COLO668 (cell line): Measurements from ENCODE around the gene MILR1.

ENCODE experiments used
- DNase-seq: peaks from one replicate; lab custom pipeline; 2025; ENCODE audit not compliant: unreplicated experiment; lab: John Stamatoyannopoulos, UW

MILR1 gene

DNA sequence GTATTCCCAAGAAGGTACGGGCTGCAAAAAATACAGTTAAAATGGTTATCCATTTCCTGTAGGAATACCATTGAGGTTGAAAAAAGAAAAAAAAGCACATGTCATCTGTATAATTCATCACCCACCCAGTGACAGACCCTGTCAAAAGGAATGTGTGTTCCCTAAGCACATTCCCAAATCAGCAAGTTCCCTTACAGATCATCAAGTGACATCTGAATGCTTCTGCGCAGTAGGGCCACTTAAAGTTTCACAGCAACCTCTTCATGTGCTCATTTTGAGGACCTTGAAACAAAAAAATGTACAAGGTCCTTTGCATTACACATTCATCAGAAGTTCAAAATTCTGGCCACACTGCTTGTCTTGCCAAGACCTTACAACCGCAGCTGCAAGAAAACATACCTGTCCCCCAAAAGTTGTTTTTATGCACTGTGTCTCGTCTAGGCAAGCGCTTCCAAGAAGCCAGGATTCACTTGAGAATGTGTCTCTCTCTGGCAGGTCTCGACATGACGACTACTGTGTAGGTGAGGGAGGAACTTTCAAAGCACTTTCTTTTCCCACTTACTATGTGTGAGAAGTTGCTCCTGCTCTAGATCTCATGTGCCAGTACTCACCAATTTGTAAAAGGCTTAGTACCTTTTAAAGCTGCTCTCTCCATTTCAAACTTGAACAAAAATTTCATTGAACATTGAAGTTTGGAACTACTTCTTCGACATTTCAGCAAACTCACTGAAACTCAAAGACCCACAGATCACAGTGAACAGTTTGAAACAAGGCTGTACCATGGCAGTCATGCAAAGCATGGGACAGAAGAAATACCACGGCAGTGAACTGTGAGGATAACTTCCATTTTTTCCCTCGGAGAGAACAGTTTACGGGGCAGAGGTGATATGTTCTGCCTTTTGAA is 52.2 kb downstream of the MILR1 start:
- no peak for DNase-seq

DNA sequence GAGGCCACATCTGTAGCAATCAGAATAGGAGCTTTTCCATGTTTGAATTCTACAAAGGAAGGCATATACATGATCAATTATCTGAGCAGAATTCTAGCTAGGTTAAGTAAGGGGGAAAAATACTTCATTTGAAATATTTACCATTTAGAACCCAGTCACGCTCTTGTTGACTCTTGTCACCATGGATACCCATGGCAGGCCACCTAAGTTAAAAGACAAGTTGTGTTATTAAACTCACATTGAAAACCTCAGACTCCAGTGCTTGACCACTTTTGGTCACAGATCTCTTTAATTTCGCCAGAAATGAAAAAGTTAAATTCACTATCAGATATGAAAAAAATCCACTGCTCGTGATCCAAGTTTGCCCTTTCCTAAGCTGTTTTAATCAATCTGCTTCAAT is 53.1 kb downstream of the MILR1 start:
- DNase-seq: no peak

DNA sequence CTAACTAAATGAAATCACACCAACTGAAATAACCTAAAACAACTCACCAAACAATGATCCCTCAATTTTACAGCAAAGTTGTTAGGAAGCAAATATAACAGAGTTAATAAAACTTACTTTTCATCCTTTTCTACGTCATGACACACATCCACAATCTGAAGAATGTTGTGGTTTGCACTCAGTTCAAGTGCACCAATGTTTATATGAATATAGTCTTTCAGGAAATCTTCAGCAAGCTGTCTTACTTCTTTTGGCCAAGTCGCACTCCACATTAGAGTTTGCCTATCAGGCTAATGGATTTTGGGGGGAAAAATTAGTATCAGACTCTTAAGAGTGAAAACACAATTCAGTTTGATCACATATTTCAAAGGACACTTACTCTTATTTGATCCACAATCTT is 53.9 kb downstream of the MILR1 start:
- DNase-seq: no peak

DNA sequence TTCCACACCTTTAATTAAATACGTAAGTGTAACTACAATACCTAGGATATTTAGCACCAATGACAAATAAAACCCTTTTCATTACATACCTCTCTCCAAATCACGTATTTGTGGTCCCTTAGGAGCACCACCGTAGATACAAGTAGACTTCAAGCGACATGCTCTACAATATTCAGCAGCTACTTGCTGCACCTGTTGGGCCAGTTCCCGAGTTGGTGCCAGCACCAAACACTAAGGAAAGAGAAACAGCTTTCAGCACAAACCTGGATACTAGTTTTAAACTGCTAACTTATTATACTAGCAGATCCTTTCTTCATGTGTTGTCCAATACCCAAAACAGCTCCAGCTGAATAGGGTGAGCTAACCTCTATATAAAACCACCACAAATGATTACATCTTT is 54.4 kb downstream of the MILR1 start:
- DNase-seq: no peak

DNA sequence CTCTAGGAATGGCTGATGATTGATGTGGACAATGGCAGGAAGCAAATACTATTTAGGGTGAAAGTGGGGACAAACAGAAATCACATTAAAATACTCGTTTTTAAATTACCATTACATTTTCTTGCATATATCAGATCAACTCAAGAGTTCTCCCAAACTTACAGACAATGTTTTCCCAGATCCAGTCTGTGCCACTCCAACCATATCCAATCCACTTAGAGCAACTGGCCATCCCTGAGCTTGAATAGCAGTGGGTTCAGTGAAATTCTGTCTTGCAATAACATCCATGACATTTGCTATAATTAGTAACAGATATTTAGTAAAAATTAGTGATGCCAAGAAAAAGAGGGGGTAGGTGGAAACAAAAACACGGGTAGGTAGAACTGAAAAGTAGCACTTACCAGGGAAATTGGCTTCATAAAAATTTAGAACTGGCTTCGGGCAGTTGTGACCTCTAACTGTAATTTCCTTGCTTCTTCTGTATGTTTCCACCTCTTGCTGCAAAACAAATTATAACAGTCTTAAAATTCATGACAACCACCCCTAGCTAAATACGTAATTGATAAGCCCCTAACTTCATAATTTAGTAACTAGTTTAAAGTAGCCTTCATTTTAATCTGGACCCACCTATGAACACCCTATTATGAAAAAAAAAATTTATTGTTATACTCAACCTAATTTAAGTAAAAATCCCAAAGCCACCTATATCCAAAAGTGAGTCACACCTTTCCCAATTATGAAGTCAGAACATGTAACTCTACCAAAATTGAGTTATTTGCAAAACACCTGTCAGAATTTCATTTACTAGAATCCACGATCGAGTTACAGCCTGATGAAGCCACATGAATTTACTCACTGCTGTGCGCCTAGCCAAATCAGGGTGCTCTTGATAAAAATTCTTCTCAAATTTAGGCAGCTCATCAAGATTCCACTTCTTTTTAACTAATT is 55.2 kb downstream of the MILR1 start:
- DNase-seq: no peak

DNA sequence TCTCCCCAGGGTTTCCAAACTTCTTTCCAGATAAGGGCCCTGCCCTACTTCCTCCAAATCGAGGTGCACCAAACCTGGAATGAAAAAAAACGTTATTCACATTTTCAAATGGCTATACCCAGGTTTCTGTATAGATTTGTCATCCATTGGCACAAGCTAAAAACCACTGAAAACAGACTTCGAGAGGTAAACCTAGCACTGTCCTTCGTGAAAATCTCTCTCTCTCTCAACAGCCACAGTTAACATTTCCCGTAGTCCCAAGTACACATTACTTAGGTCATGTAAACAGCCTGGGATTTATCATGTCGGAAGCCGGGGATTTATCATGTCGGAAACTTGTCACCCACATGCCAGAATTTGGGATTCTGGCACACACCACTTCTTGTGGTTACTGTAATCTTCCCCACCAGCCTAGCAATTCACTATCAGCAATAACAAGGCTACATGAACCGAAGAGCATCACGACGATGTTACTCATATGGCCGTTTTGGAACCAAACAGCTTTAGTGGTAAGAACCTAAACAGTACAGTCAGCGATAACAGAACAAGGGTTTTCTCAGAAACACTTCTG is 55.9 kb downstream of the MILR1 start:
- DNase-seq: no peak

DNA sequence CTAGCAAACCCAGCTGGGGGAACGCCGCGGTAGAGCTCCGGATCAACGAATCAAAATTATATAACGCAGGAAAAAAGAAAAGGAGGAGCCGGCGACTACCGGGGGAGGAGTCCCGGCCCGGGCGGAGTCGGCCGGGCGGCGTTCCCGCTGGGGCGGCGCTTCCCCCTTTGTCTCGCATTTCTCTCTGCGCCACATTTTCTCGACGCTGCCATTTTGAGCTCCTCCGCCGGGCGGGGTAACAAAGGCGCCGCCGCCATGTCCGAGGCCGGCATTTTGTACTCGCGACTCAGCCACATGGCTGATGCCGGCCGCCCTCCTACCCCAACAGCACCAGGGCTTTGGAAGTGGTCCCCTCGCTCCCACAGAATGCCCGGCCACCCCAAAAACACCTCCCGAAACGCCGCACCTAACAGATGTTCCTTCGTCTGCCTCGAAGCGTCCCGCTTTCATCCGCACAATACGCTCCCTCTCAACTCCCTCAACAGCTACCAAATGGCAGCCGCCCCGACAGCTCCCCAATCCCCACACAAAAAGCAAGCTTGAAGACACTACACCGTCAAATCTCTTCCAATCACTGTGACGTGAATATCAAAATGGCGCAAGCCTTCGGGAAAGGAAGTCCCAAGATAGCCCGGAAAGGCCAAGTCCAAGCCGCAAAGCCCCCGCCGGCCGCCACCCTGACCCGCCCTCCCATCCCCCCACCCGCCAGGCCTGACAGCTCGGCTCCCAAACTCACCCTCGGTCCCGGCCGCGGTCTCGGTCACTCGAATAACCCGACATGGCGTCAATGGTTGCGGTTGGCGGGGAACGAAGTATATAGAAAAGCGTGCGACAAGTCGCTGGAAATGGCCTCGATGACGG is 56.7 kb downstream of the MILR1 start:
- DNase-seq: peak; percentile 84

DNA sequence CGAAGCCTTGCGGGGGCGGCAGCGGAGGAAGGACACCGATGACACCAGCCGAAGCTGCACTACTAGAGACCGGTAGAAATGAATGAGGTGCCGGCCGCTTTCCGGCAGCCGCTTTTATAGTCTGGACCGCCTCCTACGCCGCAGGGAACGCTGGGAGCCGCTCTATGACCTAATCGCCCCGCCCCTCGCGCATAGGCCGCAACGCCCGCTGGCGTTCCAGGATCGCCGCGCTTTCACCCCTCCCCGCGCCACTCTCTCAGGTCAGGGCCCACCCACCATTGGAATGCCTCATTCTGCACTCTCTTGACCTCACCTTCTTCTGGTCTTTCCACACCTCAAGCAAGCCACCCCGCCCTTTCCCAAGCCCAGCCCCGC is 57.3 kb downstream of the MILR1 start, which contains the start of gene DDX5:
DDX5 (minus strand) TSS at position 89 of the 375 bp plus-strand sequence. CDS start 170 bp downstream, outside the sequence.
- peak; percentile 94 for DNase-seq

DNA sequence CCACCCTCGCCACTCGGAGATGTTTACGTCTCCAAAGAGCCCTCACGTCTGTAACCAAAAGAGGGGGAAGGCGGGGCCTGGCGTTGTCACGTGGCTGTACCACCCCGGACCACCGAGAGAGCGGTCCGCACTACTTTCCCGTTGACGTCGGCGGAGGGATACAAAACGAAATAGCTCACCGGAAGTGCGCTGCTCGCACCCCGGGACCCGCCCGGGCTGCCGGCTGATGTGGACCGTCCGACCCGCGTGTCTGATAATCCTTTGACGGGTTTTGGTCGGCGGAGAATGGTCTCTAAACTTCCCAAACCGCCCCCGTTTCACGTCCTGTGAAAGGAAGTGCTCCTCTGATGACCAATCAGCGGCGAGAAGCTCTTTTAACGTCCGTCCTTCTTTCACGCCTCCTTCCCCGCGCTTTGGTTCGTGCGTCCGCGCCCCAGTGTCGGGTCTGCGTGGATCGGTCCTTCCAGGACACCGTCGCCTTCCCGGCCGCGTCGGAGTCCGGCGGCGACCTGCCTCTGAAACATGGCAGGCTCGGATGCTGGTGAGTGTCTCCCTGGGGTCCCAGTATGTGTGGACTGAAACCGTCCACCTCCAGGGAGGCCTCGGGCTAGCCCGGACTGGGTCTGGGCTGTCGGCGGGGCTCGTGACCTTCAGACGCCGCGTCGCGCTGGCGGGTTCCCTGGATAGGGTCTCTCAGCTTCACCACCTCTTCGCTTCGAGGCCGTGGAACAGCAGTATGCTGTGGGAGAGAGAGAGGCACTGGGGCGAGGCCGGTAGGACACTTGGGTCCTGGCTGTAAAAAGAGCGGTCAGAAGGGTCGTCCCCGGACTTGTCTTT is 57.9 kb downstream of the MILR1 start, which contains the start of gene CEP95:
CEP95 (plus strand) TSS at position 402 of the 837 bp plus-strand sequence; CDS start at position 523, 121 bp downstream.
- peak; percentile 90 for DNase-seq

DNA sequence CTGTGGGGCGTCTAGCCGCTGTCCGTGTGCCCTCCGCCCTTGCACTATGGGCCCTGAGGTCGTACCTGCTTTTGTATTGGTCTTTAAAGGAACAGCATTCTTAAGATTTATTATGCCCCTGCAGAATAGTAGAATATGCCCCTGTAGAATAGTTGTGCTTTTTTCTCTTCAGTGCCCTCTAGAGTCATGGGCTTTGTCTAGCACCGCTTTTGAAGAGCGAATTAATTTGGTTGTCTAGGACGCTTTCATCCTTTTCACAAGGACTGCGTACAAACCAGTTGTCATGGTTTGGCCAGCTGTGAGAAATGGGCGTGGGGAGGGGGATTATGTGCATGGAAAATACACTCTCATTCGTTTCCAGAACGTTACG is 58.5 kb downstream of the MILR1 start:
- peak; percentile 19 for DNase-seq

DNA sequence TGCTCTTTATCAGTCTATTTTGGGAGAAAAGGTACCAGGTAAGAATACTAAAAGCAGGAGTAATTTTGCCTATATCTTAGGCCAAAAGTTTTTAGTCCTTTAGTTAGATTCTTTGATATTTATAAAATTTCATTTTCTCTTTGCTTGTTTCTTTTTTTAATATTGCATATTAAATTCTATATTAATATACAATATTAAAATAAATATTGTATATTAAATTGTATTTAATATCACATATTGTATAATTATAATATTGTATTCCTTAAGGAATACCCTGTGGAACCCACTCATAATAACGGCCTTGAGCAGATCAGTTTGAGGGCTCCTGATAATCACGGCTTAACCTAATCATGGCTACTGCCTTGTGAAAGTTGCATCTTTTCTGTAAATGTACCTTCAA is 59.8 kb downstream of the MILR1 start:
- DNase-seq: no peak

DNA sequence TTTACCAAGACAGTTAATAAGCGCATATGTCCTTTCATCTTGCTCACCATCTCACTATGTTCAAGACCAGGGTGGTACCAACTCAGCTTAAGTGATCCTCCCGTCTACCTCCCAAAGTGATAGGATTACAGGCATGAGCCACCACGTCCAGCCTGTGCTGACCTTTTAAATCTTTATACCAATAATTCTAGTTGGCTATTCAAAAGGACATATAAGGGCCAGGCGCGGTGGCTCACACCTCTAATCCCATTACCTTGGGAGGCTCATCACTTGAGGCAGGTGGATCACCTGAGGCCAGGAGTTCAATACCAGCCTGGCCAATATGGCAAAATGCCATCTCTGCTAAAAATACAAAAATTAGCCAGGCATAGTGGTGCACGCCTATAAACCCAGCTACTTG is 60.3 kb downstream of the MILR1 start:
- DNase-seq: no peak

DNA sequence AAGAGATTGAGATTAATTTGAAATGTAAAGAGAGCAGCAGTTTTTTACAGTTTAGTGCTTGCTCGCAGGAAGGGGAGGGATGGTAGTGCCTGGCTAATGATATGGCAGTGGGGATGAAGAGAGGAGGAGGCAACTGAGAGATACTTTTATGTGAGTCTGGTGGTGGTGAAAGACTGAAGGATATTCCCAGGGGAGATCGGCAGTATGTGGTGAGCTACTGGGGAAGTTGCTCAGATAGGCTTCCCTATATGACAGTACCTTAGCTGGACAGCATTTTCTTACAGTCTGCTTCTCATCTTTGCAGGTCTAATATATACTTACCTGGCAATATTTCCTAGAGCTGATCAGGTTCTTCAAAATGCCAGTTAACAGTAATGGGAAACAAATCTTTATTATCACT is 66.5 kb downstream of the MILR1 start:
- no peak for DNase-seq

DNA sequence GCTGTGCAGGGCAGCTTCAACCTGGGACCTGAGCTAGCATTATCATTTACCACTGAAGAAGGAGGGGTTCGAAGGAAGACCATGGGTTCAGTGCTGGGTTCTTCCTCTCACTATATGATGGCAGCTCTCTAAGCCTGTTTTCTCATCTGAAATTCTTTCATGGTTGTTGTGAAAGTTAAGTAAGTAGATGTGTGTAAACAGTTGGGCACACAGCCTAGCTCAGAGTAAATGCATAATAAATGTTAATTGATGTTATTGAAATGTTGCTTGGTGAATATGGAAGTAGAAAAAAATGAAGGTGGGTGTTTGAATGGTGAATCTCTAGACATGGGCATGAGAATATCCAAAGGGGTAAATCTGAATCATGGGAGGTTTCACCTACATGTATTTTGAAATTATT is 66.9 kb downstream of the MILR1 start:
- no peak for DNase-seq
